RWPE2 (cell line): ENCODE results near the gene NPAS4.
"Not testable (repeated sequence)": the region's sequence is repeated elsewhere in the genome, so short reads cannot be mapped to it uniquely, and the experiment has no call there.

Experiments used
- ATAC-seq: fragments of 200-7000 bp; cut with Tn5 transposase; 3 replicates; pipeline ENCODE4 v1.9.1; 2021; ENCODE audit warnings: low read depth
- DNase-seq: peaks from one replicate; pipeline ENCODE4 v3.0.0-alpha.2; 2020; ENCODE audit warnings: low spot score
- H3K27ac ChIP-seq: fragments of 450-650 bp; 2 replicates; pipeline ENCODE4 v1.5.1; 2017; ENCODE audit warnings: mild to moderate bottlenecking; ENCODE audit not compliant: poor library complexity, severe bottlenecking
- H3K27me3 ChIP-seq: fragments of 250-450 bp; sonication (Bioruptor Pico); 2 replicates; pipeline ENCODE4 v1.5.1; 2021; ENCODE audit warnings: mild to moderate bottlenecking, moderate library complexity; ENCODE audit not compliant: insufficient read depth, poor library complexity, severe bottlenecking
- H3K36me3 ChIP-seq: fragments of 250-450 bp; sonication (Bioruptor Pico); 2 replicates; pipeline ENCODE4 v1.5.1; 2020; ENCODE audit warnings: low read depth, mild to moderate bottlenecking, moderate library complexity
- H3K4me1 ChIP-seq: fragments of 250-450 bp; sonication (Bioruptor Pico); 2 replicates; pipeline ENCODE4 v1.5.1; 2021; ENCODE audit warnings: mild to moderate bottlenecking, moderate library complexity; ENCODE audit not compliant: insufficient read depth, poor library complexity, severe bottlenecking
- H3K4me3 ChIP-seq: fragments of 250-450 bp; sonication (Bioruptor Pico); 2 replicates; pipeline ENCODE4 v1.5.1; 2021; ENCODE audit warnings: mild to moderate bottlenecking, moderate library complexity; ENCODE audit not compliant: severe bottlenecking
- H3K9me3 ChIP-seq: fragments of 250-450 bp; sonication (Bioruptor Pico); 2 replicates; pipeline ENCODE4 v1.5.1; 2021; ENCODE audit warnings: mild to moderate bottlenecking, moderate library complexity; ENCODE audit not compliant: severe bottlenecking
- CTCF ChIP-seq: fragments of 450-650 bp; IDR thresholded peaks from one replicate; pipeline ENCODE4 v1.5.1; 2017; ENCODE audit warnings: mild to moderate bottlenecking, moderate library complexity; ENCODE audit not compliant: poor library complexity, severe bottlenecking

Gene NPAS4

GRCh38 chr11:66420671-66421476 is at the start of gene NPAS4:
Gene NPAS4 (plus strand): TSS chr11:66421035. CDS start chr11:66421180, 145 bp downstream.
- no peak for ATAC-seq
- Histone ChIP-seq H3K4me3 (no peak within 1 kb of the TSS), H3K27me3 (peaks cover 28% of the 10 kb centered on the region), H3K4me1 (no peaks in the 10 kb centered on the region), H3K9me3 (no peaks in the 10 kb centered on the region), H3K36me3 (no peaks in the 10 kb centered on the region), H3K27ac (no peak within 1 kb of the TSS)
- TF ChIP-seq CTCF: no peak
- no peak for DNase-seq

GRCh38 chr11:66371627-66372415 is 49.0 kb upstream of the NPAS4 start, which contains the start of gene SLC29A2:
Gene SLC29A2 (minus strand): TSS chr11:66371760. CDS start chr11:66371591, 169 bp downstream.
- Histone ChIP-seq H3K27ac (peak within 1 kb of the TSS; percentile 60), H3K9me3 (no peaks in the 10 kb centered on the region), H3K27me3 (no peaks in the 10 kb centered on the region)

GRCh38 chr11:66373265-66373664 is 47.6 kb upstream of the NPAS4 start:
- peaks cover 7% of the 10 kb centered on the region for H3K36me3 ChIP-seq
- no peak for DNase-seq
- H3K4me3 ChIP-seq: no peak overlapping the region
- peak overlapping the region; percentile 60 for H3K27ac ChIP-seq
- no peak for TF ChIP-seq CTCF
- H3K27me3 ChIP-seq: no peaks in the 10 kb centered on the region
- H3K9me3 ChIP-seq: no peaks in the 10 kb centered on the region
- ATAC-seq: no peak
- H3K4me1 ChIP-seq: peaks cover 12% of the 10 kb centered on the region

More at GRCh38 chr11:66371627-66372415, 49.0 kb upstream of the NPAS4 start, which contains the start of gene SLC29A2:
- H3K4me3 ChIP-seq: peak within 1 kb of the TSS; percentile 73
- ATAC-seq (peak; percentile 75), DNase-seq (peak; percentile 94)
- TF ChIP-seq CTCF: no peak
- peaks cover 12% of the 10 kb centered on the region for H3K4me1 ChIP-seq
- peaks cover 14% of the 10 kb centered on the region for H3K36me3 ChIP-seq

- not testable (repeated sequence) for H3K36me3 ChIP-seq, H3K9me3 ChIP-seq, ATAC-seq, H3K4me3 ChIP-seq, DNase-seq, H3K27me3 ChIP-seq
- H3K4me1 ChIP-seq: peaks cover 12% of the 10 kb centered on the region
- peak overlapping the region; percentile 60 for H3K27ac ChIP-seq
Observed at GRCh38 chr11:66373690-66374287, 47.0 kb upstream of the NPAS4 start.

GRCh38 chr11:66380264-66380663 is 40.6 kb upstream of the NPAS4 start:
- peak; percentile 24 for TF ChIP-seq CTCF
- ATAC-seq: peak; percentile 55; the same call in 2 of the 3 replicates
- not testable (repeated sequence) for DNase-seq, H3K27ac ChIP-seq, H3K36me3 ChIP-seq, H3K4me1 ChIP-seq, H3K27me3 ChIP-seq, H3K9me3 ChIP-seq, H3K4me3 ChIP-seq

GRCh38 chr11:66384316-66384715 is 36.5 kb upstream of the NPAS4 start:
- H3K4me3 ChIP-seq, H3K4me1 ChIP-seq, ATAC-seq, H3K27me3 ChIP-seq, H3K27ac ChIP-seq, DNase-seq, H3K36me3 ChIP-seq, H3K9me3 ChIP-seq: not testable (repeated sequence)
